GM18519 (cell line): ENCODE results near the gene DAPL1.

Experiments
- ATAC-seq: cut with Tn5 transposase; IDR thresholded peaks from one replicate; pipeline ENCODE4 v1.9.1; 2021; ENCODE audit warnings: mild to moderate bottlenecking, moderate library complexity; ENCODE audit not compliant: unreplicated experiment, low FRiP score

The DAPL1 gene, protein sequence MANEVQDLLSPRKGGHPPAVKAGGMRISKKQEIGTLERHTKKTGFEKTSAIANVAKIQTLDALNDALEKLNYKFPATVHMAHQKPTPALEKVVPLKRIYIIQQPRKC

GRCh38 chr2:158795195-158795924 lies at the start of gene DAPL1:
Gene DAPL1, plus strand, starts transcription at chr2:158795317. Its CDS starts 56 bp downstream, at chr2:158795373.
- ATAC-seq, result no peak

DNA sequence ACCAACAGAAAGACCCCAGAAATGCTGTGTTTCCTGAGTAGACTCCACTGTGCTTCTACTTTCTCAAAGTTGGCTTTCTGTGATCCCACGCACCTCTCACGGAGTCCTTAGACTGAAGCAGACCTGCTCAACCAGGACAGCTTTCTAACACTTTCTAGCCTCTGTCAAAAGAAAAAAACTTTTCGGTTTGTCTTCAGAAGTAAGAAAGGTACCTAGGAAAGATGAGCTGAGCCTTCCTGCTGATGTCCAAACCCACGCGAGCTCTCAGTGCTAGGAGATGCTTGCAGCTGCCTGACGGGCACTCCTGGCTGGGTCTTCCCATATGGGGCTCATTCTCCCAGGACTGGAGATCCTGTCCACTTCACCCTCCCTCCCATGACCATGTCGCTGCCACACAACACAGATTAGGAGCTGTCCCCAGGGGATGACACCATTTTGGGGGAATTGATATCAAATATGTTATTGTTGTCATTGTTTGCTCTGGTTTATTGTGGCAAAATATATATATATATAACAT lies 49.2 kb upstream of the DAPL1 start:
- ATAC-seq, result no peak

- no peak for ATAC-seq
These were observed 48.6 kb upstream of the DAPL1 start for GRCh38 chr2:158746488-158746887.

DNA sequence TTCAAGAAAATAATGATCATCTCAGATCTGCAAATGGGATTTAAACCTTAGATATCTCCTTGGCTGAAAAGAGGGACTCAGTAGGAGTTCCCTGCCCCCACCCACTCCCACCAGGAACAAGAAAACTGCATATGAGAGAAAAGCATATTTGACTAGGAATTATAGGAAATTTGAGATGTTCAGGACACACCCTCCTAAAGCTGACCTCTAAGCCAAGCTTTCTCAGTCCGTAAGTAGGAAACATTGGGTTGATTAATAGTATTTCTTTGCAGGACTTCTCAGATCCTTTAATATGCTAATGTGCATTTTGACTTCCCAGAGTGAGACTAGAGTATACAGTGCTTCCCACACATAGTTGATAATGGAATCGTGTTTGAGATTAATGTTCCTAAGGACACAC lies 47.8 kb upstream of the DAPL1 start:
- ATAC-seq, result no peak

- no peak for ATAC-seq
These were observed 46.1 kb upstream of the DAPL1 start for GRCh38 chr2:158748926-158749590.

DNA sequence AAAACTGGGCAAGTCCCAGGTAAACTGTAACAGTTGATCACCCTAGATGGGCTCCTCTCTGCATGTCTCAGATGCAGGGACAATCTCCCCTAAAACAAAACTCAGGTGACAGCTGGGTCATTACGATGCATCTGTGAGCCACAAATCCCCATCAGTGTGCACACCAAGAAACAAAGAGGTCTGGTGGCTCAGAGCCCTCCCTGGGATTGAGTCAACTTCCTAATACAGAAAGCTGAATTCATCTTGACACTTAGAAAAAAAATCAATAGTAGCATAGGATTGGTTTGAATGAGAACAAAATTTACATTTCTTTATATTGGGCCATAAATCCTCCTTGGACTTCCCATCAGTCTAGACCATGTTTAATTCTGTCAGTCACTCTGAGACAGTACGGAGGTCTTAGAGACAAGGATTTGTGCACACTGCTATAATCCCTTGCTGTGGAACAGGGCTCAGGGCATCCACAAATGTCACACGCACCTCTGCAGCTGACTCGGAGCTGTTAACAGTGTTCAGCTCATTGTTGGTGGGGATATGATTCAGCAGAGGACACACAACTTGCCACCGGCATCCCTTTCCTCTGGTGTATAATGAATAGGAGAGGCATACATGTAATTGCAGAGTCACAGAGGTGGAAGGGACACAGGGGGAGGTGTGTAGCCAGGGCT lies 44.5 kb upstream of the DAPL1 start:
- ATAC-seq, result no peak

GRCh38 chr2:158753641-158754611 lies 41.2 kb upstream of the DAPL1 start:
- ATAC-seq, result no peak

DNA sequence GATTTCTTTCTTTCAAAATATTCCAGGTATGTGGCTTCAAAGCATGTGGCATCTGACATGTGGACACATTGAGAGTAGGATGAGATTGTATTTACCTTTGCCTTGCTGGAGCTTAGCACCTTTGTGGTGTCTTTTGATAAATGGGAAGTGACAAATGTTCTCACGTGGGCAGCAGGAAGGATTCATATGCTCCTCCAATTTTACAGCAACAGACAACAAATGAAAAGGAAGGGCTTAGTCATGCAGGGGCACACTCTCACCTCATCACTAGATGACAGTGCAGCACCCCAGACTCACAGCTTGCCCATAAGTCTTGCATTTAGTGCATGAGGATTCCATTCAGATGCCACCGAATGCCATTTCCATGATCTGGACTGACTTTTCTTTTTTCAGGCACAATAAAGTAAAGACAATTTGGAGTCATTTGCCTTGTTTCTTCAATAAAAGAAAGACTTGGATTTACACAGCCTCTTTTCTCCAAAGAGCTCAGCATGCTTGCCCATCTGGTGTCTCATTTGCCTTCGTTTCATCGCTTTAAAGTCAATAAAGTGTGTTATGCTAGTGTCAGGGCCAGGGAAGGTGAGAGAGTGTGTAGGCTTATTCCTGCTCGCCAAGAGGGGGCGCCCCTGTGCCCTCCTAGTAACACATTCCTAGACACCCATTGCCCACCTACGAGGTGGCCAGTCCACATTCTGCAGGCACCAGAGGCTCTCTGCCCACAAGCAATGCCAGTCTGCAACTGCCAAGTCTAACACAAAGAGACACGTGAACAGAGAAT lies 39.6 kb upstream of the DAPL1 start:
- ATAC-seq, result no peak

DNA sequence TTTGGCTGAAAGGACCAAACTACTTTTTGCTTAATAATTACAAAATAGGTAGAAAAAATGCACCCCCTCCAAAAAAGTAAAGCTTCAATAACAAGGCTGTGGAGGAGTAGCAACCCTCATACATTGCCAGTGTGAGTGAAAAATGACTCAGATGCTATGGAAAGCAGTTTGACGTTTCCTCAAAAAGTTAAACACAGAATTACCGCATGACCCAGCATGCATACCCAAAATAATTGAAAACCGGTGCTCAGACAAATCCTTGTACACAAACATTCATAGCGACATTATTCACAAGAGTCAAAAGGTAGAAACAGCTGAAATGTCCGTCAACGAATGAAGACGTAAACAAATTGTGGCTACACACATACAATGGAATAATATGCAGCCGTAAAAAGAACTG lies 38.8 kb upstream of the DAPL1 start:
- no peak for ATAC-seq

DNA sequence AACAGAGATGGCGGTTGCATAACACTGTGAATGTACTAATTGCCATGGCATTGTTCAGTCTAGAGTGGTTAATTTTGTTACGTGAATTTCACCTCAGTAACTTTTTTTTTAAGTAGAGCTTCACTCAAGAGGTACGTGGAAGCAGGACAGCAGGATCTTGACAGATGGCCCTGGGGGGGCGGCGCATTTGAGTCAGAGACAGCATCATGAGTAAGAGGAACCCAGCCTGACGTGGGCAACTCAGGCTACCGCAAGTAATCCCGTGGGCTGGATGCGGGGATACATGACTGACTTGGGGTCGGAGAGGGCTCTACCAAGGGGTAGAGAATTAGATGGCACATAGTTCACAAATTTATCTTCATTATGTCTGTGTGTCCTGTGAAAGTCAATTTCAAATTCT lies 38.1 kb upstream of the DAPL1 start:
- ATAC-seq, result no peak

GRCh38 chr2:158760887-158761286 lies 34.2 kb upstream of the DAPL1 start:
- no peak for ATAC-seq

- ATAC-seq, result no peak
These were observed 33.5 kb upstream of the DAPL1 start for GRCh38 chr2:158761621-158762020.

GRCh38 chr2:158762336-158762735 lies 32.8 kb upstream of the DAPL1 start:
- ATAC-seq, result no peak

DNA sequence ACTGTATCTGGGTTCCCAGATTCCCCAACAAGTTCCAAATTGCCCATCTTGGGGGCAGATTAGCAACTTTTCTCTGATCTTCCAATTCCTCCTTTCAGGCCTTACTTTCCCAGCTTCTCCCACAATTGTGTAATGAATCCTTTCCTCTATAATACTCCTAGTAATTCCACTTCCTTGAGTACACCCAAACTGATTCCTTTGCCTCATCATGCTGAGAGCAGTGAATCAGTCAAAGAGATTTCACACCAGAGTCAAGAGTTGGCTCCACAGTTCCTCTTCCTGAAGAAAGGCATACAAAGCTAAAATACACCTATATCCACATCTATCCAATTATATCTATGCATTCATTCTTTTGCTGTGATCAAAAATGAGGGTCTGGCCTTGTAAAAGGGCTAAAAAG lies 28.6 kb upstream of the DAPL1 start:
- no peak for ATAC-seq

DNA sequence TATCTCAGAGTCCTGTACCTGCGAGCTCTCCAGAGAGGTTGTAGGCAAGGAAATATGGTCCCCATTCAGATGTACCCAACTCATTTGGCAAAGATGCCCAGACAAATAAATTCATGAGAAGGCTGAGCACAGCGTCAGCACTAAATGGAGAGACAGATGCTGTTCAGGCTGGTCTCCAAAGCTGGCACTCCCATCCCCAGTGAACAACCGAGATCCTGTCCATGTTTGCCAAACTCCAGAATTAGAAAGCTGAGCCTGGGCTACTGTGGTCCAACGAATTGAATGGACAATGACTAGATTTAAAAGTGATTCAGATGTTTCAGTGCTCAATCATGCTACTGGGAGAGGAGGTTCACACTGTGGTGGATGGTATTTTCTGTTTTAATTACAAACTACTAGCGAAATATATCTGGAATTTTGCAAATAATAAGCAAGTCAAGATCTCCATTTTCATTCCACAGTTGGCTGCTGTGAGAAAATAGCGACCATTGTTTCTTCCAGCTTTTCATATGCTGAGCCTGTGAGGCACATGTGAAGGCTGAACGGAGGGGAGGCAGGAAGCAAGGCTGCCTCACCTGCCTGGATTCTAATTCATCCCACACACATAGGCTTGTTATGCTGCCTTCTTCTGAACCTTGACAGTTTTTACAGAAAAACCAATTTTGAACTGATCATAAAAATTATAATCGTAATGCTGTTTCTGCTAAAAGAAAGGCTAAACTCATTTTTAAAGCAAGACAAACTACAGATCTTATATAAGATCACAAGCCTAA lies 22.6 kb upstream of the DAPL1 start:
- no peak for ATAC-seq

DNA sequence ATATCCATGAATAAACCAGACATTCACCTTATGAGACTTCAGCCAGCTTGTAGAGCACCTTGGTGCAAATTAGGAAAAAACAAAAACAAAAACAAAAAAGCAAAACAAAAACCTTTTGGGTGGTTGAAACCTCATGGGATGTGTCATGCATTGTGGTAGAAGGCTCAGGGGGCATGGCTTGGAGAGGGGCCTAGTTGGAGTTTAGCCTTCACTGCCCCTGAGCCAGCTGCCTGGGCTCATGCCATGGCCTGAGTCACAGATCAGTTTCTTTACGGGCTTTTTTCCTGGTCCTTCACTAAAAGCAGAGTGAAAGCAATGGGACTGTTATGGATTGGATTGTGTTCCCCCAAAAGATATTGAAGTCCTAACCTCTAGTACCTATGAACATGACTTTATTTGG lies 22.0 kb upstream of the DAPL1 start:
- ATAC-seq, result no peak

DNA sequence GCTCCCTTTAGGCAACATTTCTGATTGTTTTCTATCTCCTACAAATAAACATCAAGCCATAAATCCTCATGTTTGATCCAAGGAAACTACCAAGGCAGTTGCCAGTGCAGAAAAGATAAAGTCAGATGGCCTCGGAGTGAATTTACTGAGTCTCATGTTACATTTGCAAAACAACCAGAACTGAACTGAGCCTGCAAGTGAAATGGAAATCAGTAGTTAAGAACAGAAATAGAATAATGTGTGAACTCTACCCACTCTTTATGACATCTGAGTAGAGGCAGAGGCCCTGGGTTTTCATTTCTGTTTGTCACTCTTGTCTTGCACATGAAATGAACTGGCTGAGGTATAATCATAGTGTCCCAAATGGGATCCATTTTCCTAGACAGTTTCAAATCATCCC lies 20.4 kb upstream of the DAPL1 start:
- no peak for ATAC-seq

GRCh38 chr2:158775273-158776027 lies 19.7 kb upstream of the DAPL1 start:
- no peak for ATAC-seq
